Vagina (tissue), 2 donors: Measurements from ENCODE around the gene MTERF2. TPM values are rescaled to one million over a fixed set of nuclear protein-coding genes. Genes with fewer than 3 reads are reported as not detected.

Experiments
- DNase-seq, 2 donors: peaks; one replicate each; pipeline ENCODE4 v3.0.0-alpha.2; 2017; ENCODE audit errors: extremely low spot score in 2 of 2
- H3K27ac ChIP-seq: fragments of 200-600 bp; sonication (generic); one replicate; pipeline ENCODE4 v1.5.1; 2019
- H3K27me3 ChIP-seq: fragments of 200-600 bp; sonication (generic); one replicate; pipeline ENCODE4 v1.5.1; 2019
- H3K36me3 ChIP-seq, 2 donors: fragments of 200-600 bp; sonication (generic); one replicate each; pipeline ENCODE4 v1.5.1; 2017 to 2019
- H3K4me1 ChIP-seq: fragments of 200-600 bp; sonication (generic); one replicate; pipeline ENCODE4 v1.5.1; 2019
- H3K4me3 ChIP-seq, 2 donors: fragments of 200-600 bp; sonication (generic); 1 replicate in 1 of 2; 2 replicates in 1 of 2; pipeline ENCODE4 v1.5.1; 2016 to 2019
- H3K9me3 ChIP-seq: fragments of 200-600 bp; sonication (generic); one replicate; pipeline ENCODE4 v1.5.1; 2019
- POLR2A ChIP-seq, 2 donors: fragments of 450-650 bp; IDR thresholded peaks; one replicate each; pipeline ENCODE4 v1.6.1; 2017; ENCODE audit warnings: antibody characterized with exemption in 2 of 2, mild to moderate bottlenecking in 2 of 2, moderate library complexity in 2 of 2
- POLR2AphosphoS5 ChIP-seq, 2 donors: sonication (generic); formaldehyde crosslinking; IDR thresholded peaks; one replicate each; pipeline ENCODE4 v1.9.0; 2017; ENCODE audit warnings: antibody characterized with exemption in 2 of 2, mild to moderate bottlenecking in 2 of 2, low read depth in 1 of 2; ENCODE audit not compliant: insufficient read depth in 1 of 2
- intact Hi-C: fragments of 100-400 bp; cut with DNase I; formaldehyde crosslinking; loops from one replicate; pipeline ENCODE4 v1.15.1; 2023
- total RNA-seq: library from RNA; depleted of rRNA; stranded (reverse); fragments of >200 nt; gene quantifications from one replicate; pipeline ENCODE4 v1.2.3, GENCODE V29; 2016
- TF ChIP-seq, protein P1 (sequence below), 3 experiments: fragments of 450-650 bp in 2 of 3; fragments of 200-600 bp in 1 of 3; sonication (generic) in 1 of 3; IDR thresholded peaks; one replicate each; pipeline ENCODE4 v1.5.1; 2017 to 2019; ENCODE audit warnings: antibody characterized with exemption in 3 of 3, mild to moderate bottlenecking in 2 of 3, moderate library complexity in 2 of 3

MTERF2 gene, protein sequence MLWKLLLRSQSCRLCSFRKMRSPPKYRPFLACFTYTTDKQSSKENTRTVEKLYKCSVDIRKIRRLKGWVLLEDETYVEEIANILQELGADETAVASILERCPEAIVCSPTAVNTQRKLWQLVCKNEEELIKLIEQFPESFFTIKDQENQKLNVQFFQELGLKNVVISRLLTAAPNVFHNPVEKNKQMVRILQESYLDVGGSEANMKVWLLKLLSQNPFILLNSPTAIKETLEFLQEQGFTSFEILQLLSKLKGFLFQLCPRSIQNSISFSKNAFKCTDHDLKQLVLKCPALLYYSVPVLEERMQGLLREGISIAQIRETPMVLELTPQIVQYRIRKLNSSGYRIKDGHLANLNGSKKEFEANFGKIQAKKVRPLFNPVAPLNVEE
- total RNA-seq = 14.5 TPM

DNA sequence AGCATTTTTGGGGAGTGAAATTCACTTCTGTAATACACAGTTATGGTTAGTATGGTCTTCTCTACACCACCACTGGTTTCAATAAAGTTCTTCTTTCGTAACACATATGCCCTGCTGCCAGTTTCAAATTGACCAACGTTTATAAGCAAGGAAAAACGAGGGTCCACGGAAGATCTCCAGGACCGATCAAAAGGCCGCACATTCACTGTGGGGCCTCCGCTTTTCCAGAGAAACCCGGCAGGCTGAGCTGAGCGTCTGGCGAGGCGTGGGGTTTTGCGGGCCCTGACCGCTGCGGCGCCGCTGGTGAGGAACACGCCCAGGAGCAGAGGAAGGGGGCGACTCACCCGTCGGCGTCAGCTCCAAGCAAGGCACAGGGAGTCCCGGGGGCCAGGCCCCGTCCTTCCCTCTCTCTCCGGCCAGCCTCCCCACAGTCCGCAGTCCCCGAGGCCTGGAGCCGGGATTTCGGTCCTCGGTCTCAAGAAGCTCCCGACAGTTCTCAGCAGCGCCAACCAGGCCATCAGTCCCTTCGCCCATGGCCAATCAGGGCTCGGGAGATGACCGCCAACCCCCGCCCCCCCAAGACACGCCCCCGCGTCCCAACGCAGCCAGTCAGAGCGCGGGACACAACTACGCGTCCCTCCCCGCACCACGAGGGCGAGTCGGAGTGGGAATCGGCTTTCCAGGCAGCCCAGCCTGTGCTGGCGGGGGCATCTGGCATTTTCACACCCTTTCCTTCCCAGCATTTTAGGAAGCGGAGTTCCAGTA lies at the start of gene MTERF2:
TSS of gene MTERF2 (minus strand) at position 522 of the 765 bp plus-strand sequence. CDS start 8,432 bp downstream, outside the sequence.
- H3K9me3 ChIP-seq = no peaks in the 10 kb centered on the region
- peak in 1 of 2 donors; percentile 98 for DNase-seq
- peaks cover 33% of the 10 kb centered on the region for H3K4me1 ChIP-seq
- no peaks in the 10 kb centered on the region for H3K27me3 ChIP-seq
- peak within 1 kb of the TSS; percentile 71 to 83 for H3K4me3 ChIP-seq
- TF ChIP-seq, protein P1, sequence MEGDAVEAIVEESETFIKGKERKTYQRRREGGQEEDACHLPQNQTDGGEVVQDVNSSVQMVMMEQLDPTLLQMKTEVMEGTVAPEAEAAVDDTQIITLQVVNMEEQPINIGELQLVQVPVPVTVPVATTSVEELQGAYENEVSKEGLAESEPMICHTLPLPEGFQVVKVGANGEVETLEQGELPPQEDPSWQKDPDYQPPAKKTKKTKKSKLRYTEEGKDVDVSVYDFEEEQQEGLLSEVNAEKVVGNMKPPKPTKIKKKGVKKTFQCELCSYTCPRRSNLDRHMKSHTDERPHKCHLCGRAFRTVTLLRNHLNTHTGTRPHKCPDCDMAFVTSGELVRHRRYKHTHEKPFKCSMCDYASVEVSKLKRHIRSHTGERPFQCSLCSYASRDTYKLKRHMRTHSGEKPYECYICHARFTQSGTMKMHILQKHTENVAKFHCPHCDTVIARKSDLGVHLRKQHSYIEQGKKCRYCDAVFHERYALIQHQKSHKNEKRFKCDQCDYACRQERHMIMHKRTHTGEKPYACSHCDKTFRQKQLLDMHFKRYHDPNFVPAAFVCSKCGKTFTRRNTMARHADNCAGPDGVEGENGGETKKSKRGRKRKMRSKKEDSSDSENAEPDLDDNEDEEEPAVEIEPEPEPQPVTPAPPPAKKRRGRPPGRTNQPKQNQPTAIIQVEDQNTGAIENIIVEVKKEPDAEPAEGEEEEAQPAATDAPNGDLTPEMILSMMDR (IDR thresholded peaks at IDR 0.05) = no peak
- TF ChIP-seq POLR2AphosphoS5 (IDR thresholded peaks at IDR 0.05; ENCODE audit: insufficient read depth in 1 of 2, low read depth in 1 of 2) = peak; percentile 66 to 94
- peak in 1 of 2 donors; percentile 50 for TF ChIP-seq POLR2A (IDR thresholded peaks at IDR 0.05)
- H3K27ac ChIP-seq = peak within 1 kb of the TSS; percentile 91
- intact Hi-C loops = loop anchor here (10.0 kb wide), 1 partner anchor 108 kb away; the partner anchor contains the start of gene CRY1
- no peaks in the 10 kb centered on the region for H3K36me3 ChIP-seq

DNA sequence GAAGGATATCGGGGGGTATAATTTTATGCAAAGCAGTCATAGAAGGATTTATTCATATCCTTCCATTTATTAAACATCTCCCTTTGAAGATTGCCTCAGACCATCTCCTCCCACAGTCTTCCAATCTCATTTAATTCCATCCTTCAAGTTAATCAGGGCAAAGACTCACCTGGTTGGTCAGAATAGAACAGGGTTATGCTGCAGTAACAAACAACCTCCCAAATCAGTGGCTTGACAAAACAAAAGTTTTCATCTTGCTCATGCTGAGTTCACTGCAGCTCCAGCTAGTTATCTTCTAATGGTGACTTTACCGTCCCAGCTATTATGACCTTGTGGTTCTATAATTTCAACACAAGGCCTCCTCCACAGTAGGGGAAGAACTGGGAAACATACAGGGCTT lies 48.8 kb upstream of the MTERF2 start:
- no peaks in the 10 kb centered on the region for H3K27me3 ChIP-seq
- DNase-seq = no peak
- peaks cover 12% of the 10 kb centered on the region for H3K4me1 ChIP-seq
- no peak overlapping the region for H3K27ac ChIP-seq
- intact Hi-C loops = no loop called here
- H3K4me3 ChIP-seq = no peak overlapping the region
- H3K36me3 ChIP-seq = no peaks in the 10 kb centered on the region
- TF ChIP-seq POLR2AphosphoS5 (IDR thresholded peaks at IDR 0.05; ENCODE audit: insufficient read depth in 1 of 2, low read depth in 1 of 2) = no peak
- no peak for TF ChIP-seq POLR2A (IDR thresholded peaks at IDR 0.05)
- TF ChIP-seq, protein P1 (IDR thresholded peaks at IDR 0.05) = no peak
- no peaks in the 10 kb centered on the region for H3K9me3 ChIP-seq

DNA sequence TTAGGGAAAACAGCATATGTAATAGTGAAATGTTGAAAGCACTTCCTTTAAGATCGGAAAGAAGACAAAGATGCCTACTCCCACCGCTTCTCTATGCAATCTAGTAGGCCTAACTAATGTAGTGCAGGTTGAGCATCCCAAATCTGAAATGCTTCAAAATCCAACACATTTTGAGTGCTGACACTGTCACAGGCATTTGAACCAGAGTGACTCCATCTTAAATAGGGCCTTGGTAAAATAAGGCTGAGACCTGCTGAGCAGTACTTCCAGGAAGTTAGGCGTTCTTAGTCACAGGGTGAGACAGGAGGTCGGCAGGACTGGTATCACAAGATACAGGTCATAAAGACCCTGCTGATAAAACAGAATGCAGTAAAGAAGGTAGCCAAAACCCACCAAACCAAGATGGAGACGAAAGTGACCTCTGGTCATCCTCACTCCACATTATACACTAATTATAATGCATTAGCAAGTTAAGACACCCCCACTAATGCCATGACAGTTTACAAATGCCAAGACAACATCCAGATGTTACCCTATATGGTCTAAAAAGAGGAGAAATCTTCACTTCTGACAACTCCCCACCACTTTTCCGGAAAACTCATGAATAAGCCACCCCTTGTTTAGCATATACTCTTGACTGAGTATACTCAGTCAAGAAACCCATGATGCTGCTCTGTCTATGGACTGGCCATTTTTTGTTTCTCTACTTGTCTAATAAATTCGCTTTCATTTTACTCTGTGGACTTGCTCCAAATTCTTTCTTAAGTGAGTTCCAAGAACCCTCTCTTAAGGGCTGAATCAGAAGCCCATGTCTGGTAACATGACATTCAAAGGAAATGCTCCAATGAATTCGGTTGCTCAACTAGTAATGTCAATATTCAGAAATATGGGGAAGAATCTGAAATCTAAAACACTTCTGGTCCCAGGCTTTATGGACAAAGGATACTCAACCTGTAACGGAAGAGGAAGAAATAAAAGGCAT lies 47.1 kb upstream of the MTERF2 start:
- intact Hi-C loops = no loop called here
- peaks cover 28% of the 10 kb centered on the region for H3K4me1 ChIP-seq

DNA sequence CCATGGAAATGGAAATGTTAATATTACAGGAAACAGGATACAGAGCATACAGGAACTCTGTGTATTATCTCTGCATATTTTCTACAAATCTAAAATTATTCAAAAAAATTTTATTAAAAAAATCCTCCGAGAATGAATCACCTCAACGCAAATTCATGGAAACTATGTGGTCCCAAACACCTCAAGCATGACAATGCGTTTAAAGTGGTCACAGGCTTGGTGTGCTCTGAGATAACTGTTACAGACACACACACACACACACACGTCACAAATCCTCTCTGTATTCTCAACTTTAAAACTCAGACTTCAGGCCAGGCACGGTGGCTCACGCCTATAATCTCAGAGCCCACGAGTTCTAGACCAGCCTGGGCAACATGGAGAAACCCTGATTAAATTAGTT lies 45.3 kb upstream of the MTERF2 start:
- no peak overlapping the region for H3K27ac ChIP-seq
- H3K4me1 ChIP-seq = peaks cover 43% of the 10 kb centered on the region
- no peaks in the 10 kb centered on the region for H3K36me3 ChIP-seq
- H3K4me3 ChIP-seq = no peak overlapping the region
- intact Hi-C loops = no loop called here
- no peak for DNase-seq
- H3K27me3 ChIP-seq = no peaks in the 10 kb centered on the region
- TF ChIP-seq, protein P1 (IDR thresholded peaks at IDR 0.05) = no peak
- TF ChIP-seq POLR2A (IDR thresholded peaks at IDR 0.05) = no peak
- TF ChIP-seq POLR2AphosphoS5 (IDR thresholded peaks at IDR 0.05; ENCODE audit: insufficient read depth in 1 of 2, low read depth in 1 of 2) = no peak
- no peaks in the 10 kb centered on the region for H3K9me3 ChIP-seq

More for the DNA sequence above, 47.1 kb upstream of the MTERF2 start:
- DNase-seq = no peak
- Histone ChIP-seq H3K36me3 (no peaks in the 10 kb centered on the region), H3K9me3 (no peaks in the 10 kb centered on the region), H3K27ac (peak overlapping the region; percentile 13), H3K4me3 (no peak overlapping the region), H3K27me3 (no peaks in the 10 kb centered on the region)
- TF ChIP-seq, protein P1 (IDR thresholded peaks at IDR 0.05) = no peak
- TF ChIP-seq POLR2A (IDR thresholded peaks at IDR 0.05) = no peak
- TF ChIP-seq POLR2AphosphoS5 (IDR thresholded peaks at IDR 0.05; ENCODE audit: insufficient read depth in 1 of 2, low read depth in 1 of 2) = no peak
